H9 (cell line): Measurements from ENCODE around the gene MSI2. TPM values are rescaled to one million over a fixed set of nuclear protein-coding genes. Genes with fewer than 3 reads are reported as not detected.

Experiments
- DNase-seq: peaks from one replicate; pipeline ENCODE4 v3.0.0-alpha.2; 2017
- H2AFZ ChIP-seq: one replicate; pipeline ENCODE4 v1.6.1; 2013; ENCODE audit warnings: mild to moderate bottlenecking, low read length, control low read depth, moderate library complexity
- H2AK5ac ChIP-seq: 2 replicates; pipeline ENCODE4 v1.6.1; 2013; ENCODE audit warnings: low read length, control low read depth, mixed read lengths; ENCODE audit not compliant: insufficient read length
- H2BK120ac ChIP-seq: one replicate; pipeline ENCODE4 v1.6.1; 2013; ENCODE audit warnings: low read depth, mild to moderate bottlenecking, low read length, control low read depth, inconsistent platforms; ENCODE audit not compliant: poor library complexity, severe bottlenecking
- H2BK12ac ChIP-seq: 2 replicates; pipeline ENCODE4 v1.6.1; 2013; ENCODE audit warnings: low read length, control low read depth, mixed read lengths, low read depth; ENCODE audit not compliant: insufficient read length
- H2BK15ac ChIP-seq: 2 replicates; pipeline ENCODE4 v1.6.1; 2013; ENCODE audit warnings: low read depth, low read length, control low read depth
- H2BK20ac ChIP-seq: one replicate; pipeline ENCODE4 v1.6.1; 2013; ENCODE audit warnings: low read depth, mild to moderate bottlenecking, low read length, control low read depth, inconsistent platforms; ENCODE audit not compliant: poor library complexity, severe bottlenecking
- H2BK5ac ChIP-seq: 2 replicates; pipeline ENCODE4 v1.6.1; 2013; ENCODE audit warnings: low read length, control low read depth, mixed read lengths; ENCODE audit not compliant: insufficient read length
- H3K14ac ChIP-seq: 2 replicates; pipeline ENCODE4 v1.6.1; 2013; ENCODE audit warnings: low read length, control low read depth; ENCODE audit not compliant: insufficient read depth
- H3K18ac ChIP-seq: 2 replicates; pipeline ENCODE4 v1.6.1; 2013; ENCODE audit warnings: low read depth, mild to moderate bottlenecking, mixed read lengths, low read length, control low read depth; ENCODE audit not compliant: insufficient read length
- H3K23ac ChIP-seq: 2 replicates; pipeline ENCODE4 v1.6.1; 2013; ENCODE audit warnings: low read length, control low read depth, mixed read lengths, low read depth; ENCODE audit not compliant: insufficient read length
- H3K23me2 ChIP-seq: 2 replicates; pipeline ENCODE4 v1.6.1; 2013; ENCODE audit warnings: low read depth, mild to moderate bottlenecking, mixed read lengths, low read length, control low read depth; ENCODE audit not compliant: insufficient read length, poor library complexity, severe bottlenecking
- H3K27ac ChIP-seq: 2 replicates; pipeline ENCODE4 v1.5.1; 2013; ENCODE audit warnings: low read length, control low read depth, mixed read lengths, low read depth; ENCODE audit not compliant: insufficient read length
- H3K27me3 ChIP-seq: 2 replicates; pipeline ENCODE4 v1.6.1; 2013; ENCODE audit warnings: low read length, control low read depth, inconsistent platforms; ENCODE audit not compliant: insufficient read depth
- H3K4ac ChIP-seq: 2 replicates; pipeline ENCODE4 v1.6.1; 2013; ENCODE audit warnings: low read depth, mild to moderate bottlenecking, control low read depth, inconsistent platforms, low read length, moderate library complexity
- H3K4me1 ChIP-seq: 2 replicates; pipeline ENCODE4 v1.6.1; 2013; ENCODE audit warnings: low read length, control low read depth, inconsistent platforms; ENCODE audit not compliant: insufficient read depth
- H3K4me2 ChIP-seq: 2 replicates; pipeline ENCODE4 v1.6.1; 2013; ENCODE audit warnings: low read length, control low read depth, mixed read lengths; ENCODE audit not compliant: insufficient read length, insufficient read depth
- H3K56ac ChIP-seq: 2 replicates; pipeline ENCODE4 v1.6.1; 2013; ENCODE audit warnings: low read depth, mild to moderate bottlenecking, mixed read lengths, low read length, control low read depth; ENCODE audit not compliant: insufficient read length
- H3K79me1 ChIP-seq: 2 replicates; pipeline ENCODE4 v1.6.1; 2013; ENCODE audit warnings: low read depth, mild to moderate bottlenecking, moderate library complexity, low read length, control low read depth, inconsistent platforms; ENCODE audit not compliant: insufficient read depth, poor library complexity, severe bottlenecking
- H3K79me2 ChIP-seq: 2 replicates; pipeline ENCODE4 v1.6.1; 2013; ENCODE audit warnings: low read length, control low read depth, inconsistent platforms; ENCODE audit not compliant: insufficient read depth
- H3K9ac ChIP-seq: 2 replicates; pipeline ENCODE4 v1.6.1; 2013; ENCODE audit warnings: low read length, control low read depth, mixed read lengths; ENCODE audit not compliant: insufficient read length; ENCODE audit errors: extremely low read depth
- H3K9me3 ChIP-seq: one replicate; pipeline ENCODE4 v1.6.1; 2013; ENCODE audit warnings: low read depth, low read length, inconsistent platforms; ENCODE audit not compliant: control insufficient read depth
- H3T11ph ChIP-seq: one replicate; pipeline ENCODE4 v1.6.1; 2013; ENCODE audit warnings: mild to moderate bottlenecking, low read length, control low read depth, inconsistent platforms
- H4K20me1 ChIP-seq: one replicate; pipeline ENCODE4 v1.6.1; 2013; ENCODE audit not compliant: control insufficient read depth, insufficient read length, insufficient read depth
- H4K5ac ChIP-seq: 2 replicates; pipeline ENCODE4 v1.6.1; 2013; ENCODE audit warnings: low read depth, mild to moderate bottlenecking, mixed read lengths, low read length, control low read depth; ENCODE audit not compliant: insufficient read length
- H4K8ac ChIP-seq: replicated peaks from 2 replicates; pipeline ENCODE4 v1.6.1; 2013; ENCODE audit warnings: low read length, control low read depth, mixed read lengths, low read depth; ENCODE audit not compliant: insufficient read length
- H4K91ac ChIP-seq: 2 replicates; pipeline ENCODE4 v1.6.1; 2013; ENCODE audit warnings: low read depth, mild to moderate bottlenecking, moderate library complexity, mixed read lengths, low read length, control low read depth; ENCODE audit not compliant: insufficient read length
- H3K27ac Mint-ChIP-seq, 3 experiments: 2 replicates in 2 of 3; 3 replicates in 1 of 3; pipeline ENCODE4 v1.8.0; 2020 to 2021; ENCODE audit warnings: mixed read lengths in 3 of 3, mild to moderate bottlenecking in 1 of 3, moderate library complexity in 1 of 3
- H3K27me3 Mint-ChIP-seq: 2 replicates; pipeline ENCODE4 v1.8.0; 2021; ENCODE audit warnings: low read depth, mild to moderate bottlenecking, moderate library complexity, mixed read lengths
- H3K36me3 Mint-ChIP-seq, 3 experiments: 2 replicates in 2 of 3; 3 replicates in 1 of 3; pipeline ENCODE4 v1.8.0; 2020 to 2021; ENCODE audit warnings: low read depth in 3 of 3, mixed read lengths in 3 of 3; ENCODE audit not compliant: insufficient read depth in 1 of 3
- H3K4me1 Mint-ChIP-seq, 2 experiments: 2 replicates each; pipeline ENCODE4 v1.8.0; 2020; ENCODE audit warnings: mixed read lengths in 2 of 2
- H3K4me3 Mint-ChIP-seq, 2 experiments: 2 replicates in 1 of 2; 3 replicates in 1 of 2; pipeline ENCODE4 v1.8.0; 2020 to 2021; ENCODE audit warnings: mild to moderate bottlenecking in 2 of 2, mixed read lengths in 2 of 2, moderate library complexity in 1 of 2
- H3K9me3 Mint-ChIP-seq, 2 experiments: 2 replicates in 1 of 2; 3 replicates in 1 of 2; pipeline ENCODE4 v1.8.0; 2020; ENCODE audit warnings: mild to moderate bottlenecking in 2 of 2, mixed read lengths in 2 of 2, moderate library complexity in 1 of 2
- CTCF ChIP-seq: fragments of 200-600 bp; sonication (generic); conservative IDR thresholded peaks from 3 replicates; pipeline ENCODE4 v1.8.0; 2021; ENCODE audit warnings: antibody characterized with exemption, mild to moderate bottlenecking
- WGBS: extraction: QIAGEN DNeasy Blood & Tissue Kit; methylation state at CpG from one replicate; pipeline ENCODE4 v1.1.7; 2013; ENCODE audit warnings: missing lambda C conversion rate, low lambda C conversion rate, mixed read lengths; ENCODE audit not compliant: insufficient read length; ENCODE audit errors: extremely low coverage; 5-methylcytosine and 5-hydroxymethylcytosine counted together
- total RNA-seq: library from RNA; stranded (reverse); gene quantifications from 2 replicates; pipeline ENCODE4 v1.2.1, GENCODE V29; 2021

Gene MSI2
- total RNA-seq, 1 experiment from 2014 or later: 98.5 TPM

GRCh38 chr17:57515662-57516211, 259.4 kb downstream of the MSI2 start:
- WGBS: no CpG with 5 or more reads among the region's 1 CpG
- H3K14ac ChIP-seq: no peak overlapping the region
- H3K56ac ChIP-seq: no peak overlapping the region
- H4K20me1 ChIP-seq: no peaks in the 10 kb centered on the region
- no peaks in the 10 kb centered on the region; the same call in 1 of the 2 replicates for H3K4me1 ChIP-seq
- H3K27ac ChIP-seq: no peak overlapping the region
- Mint-ChIP-seq H3K4me3 (no peak overlapping the region), H3K36me3 (peaks cover 0 to 5% (median 4%) of the 10 kb centered on the region in 3 experiments; a peak in 3 of 7 replicates), H3K27me3 (no peaks in the 10 kb centered on the region), H3K4me1 (peaks cover 48 to 62% of the 10 kb centered on the region in 2 experiments), H3K9me3 (no peaks in the 10 kb centered on the region), H3K27ac (no peak overlapping the region)
- H4K8ac ChIP-seq: no peak overlapping the region
- no peak overlapping the region for H2AK5ac ChIP-seq
- H2BK20ac ChIP-seq: no peak overlapping the region
- H3K23ac ChIP-seq: no peak overlapping the region
- H3K4me2 ChIP-seq: no peak overlapping the region
- no peak overlapping the region for H4K5ac ChIP-seq
- no peaks in the 10 kb centered on the region for H3K9me3 ChIP-seq
- H2AFZ ChIP-seq: no peak overlapping the region
- H2BK5ac ChIP-seq: no peak overlapping the region
- H3K4ac ChIP-seq: no peak overlapping the region
- no peaks in the 10 kb centered on the region for H3K23me2 ChIP-seq
- no peak overlapping the region for H2BK120ac ChIP-seq
- DNase-seq: no peak
- no peak overlapping the region for H2BK12ac ChIP-seq
- no peak overlapping the region for H3T11ph ChIP-seq
- no peaks in the 10 kb centered on the region; the same call in 1 of the 2 replicates for H3K79me2 ChIP-seq
- no peak for TF ChIP-seq CTCF
- H4K91ac ChIP-seq: no peak overlapping the region
- no peaks in the 10 kb centered on the region for H3K79me1 ChIP-seq
- H3K18ac ChIP-seq: no peak overlapping the region
- H2BK15ac ChIP-seq: no peak overlapping the region
- H3K9ac ChIP-seq: no peak overlapping the region
- H3K27me3 ChIP-seq: no peaks in the 10 kb centered on the region
